MM.1S (cell line): Measurements from ENCODE around the gene TP53AIP1.

ENCODE experiments used
- DNase-seq: peaks from one replicate; pipeline ENCODE4 v3.0.0-alpha.2; 2015
- H2AFZ ChIP-seq: fragments of 300-600 bp; sonication (generic); 2 replicates; pipeline ENCODE4 v1.6.0; 2016; ENCODE audit warnings: antibody characterized with exemption, low read length
- H3F3A ChIP-seq: fragments of 300-600 bp; sonication (generic); 2 replicates; pipeline ENCODE4 v1.6.1; 2016; ENCODE audit warnings: mild to moderate bottlenecking, antibody characterized with exemption, low read length, moderate library complexity, mixed read lengths; ENCODE audit not compliant: insufficient read depth
- H3K27ac ChIP-seq: fragments of 300-600 bp; sonication (generic); 2 replicates; pipeline ENCODE4 v1.5.1; 2016; ENCODE audit warnings: mild to moderate bottlenecking, low read length
- H3K27me3 ChIP-seq: fragments of 300-600 bp; sonication (generic); replicated peaks from 2 replicates; pipeline ENCODE4 v1.6.0; 2016; ENCODE audit warnings: low read length; ENCODE audit not compliant: insufficient read depth
- H3K36me3 ChIP-seq: fragments of 300-600 bp; sonication (generic); replicated peaks from 2 replicates; pipeline ENCODE4 v1.6.1; 2016; ENCODE audit warnings: mild to moderate bottlenecking, low read length, mixed read lengths; ENCODE audit not compliant: insufficient read depth
- H3K4me1 ChIP-seq: fragments of 300-600 bp; sonication (generic); 2 replicates; pipeline ENCODE4 v1.6.1; 2016; ENCODE audit warnings: low read length, mixed read lengths
- H3K4me2 ChIP-seq: fragments of 300-600 bp; sonication (generic); 2 replicates; pipeline ENCODE4 v1.6.0; 2016; ENCODE audit warnings: low read depth, low read length
- H3K4me3 ChIP-seq: fragments of 300-600 bp; sonication (generic); 2 replicates; pipeline ENCODE4 v1.5.1; 2016; ENCODE audit warnings: low read length, mixed read lengths
- H3K79me2 ChIP-seq: fragments of 300-600 bp; sonication (generic); 2 replicates; pipeline ENCODE4 v1.6.1; 2016; ENCODE audit warnings: mixed run types, low read length, mixed read lengths
- H3K9ac ChIP-seq: fragments of 300-600 bp; sonication (generic); 2 replicates; pipeline ENCODE4 v1.6.1; 2016; ENCODE audit warnings: low read length, mixed read lengths
- H3K9me2 ChIP-seq: fragments of 300-600 bp; sonication (generic); replicated peaks from 2 replicates; pipeline ENCODE4 v1.6.1; 2016; ENCODE audit warnings: mild to moderate bottlenecking, low read length, mixed read lengths; ENCODE audit not compliant: insufficient read depth
- H3K9me3 ChIP-seq: fragments of 300-600 bp; sonication (generic); replicated peaks from 2 replicates; pipeline ENCODE4 v1.6.1; 2016; ENCODE audit warnings: mild to moderate bottlenecking, low read length, mixed read lengths; ENCODE audit not compliant: insufficient read depth
- H4K20me1 ChIP-seq: fragments of 300-600 bp; sonication (generic); 2 replicates; pipeline ENCODE4 v1.6.1; 2016; ENCODE audit warnings: mild to moderate bottlenecking, low read length, moderate library complexity, mixed read lengths; ENCODE audit not compliant: insufficient read depth
- EZH2 ChIP-seq: fragments of 300-600 bp; sonication (generic); optimal IDR thresholded peaks from 2 replicates; pipeline ENCODE3; 2017; ENCODE audit warnings: low read depth, mild to moderate bottlenecking, antibody characterized with exemption, low read length, mixed read lengths
- EZH2phosphoT487 ChIP-seq: fragments of 300-600 bp; sonication (generic); IDR thresholded peaks from 2 replicates; pipeline ENCODE4 v1.6.1; 2018; ENCODE audit warnings: antibody characterized with exemption, low read length
- TF ChIP-seq, protein P1 (sequence below): fragments of 300-600 bp; sonication (generic); IDR thresholded peaks from 2 replicates; pipeline ENCODE4 v1.5.1; 2016; ENCODE audit warnings: antibody characterized with exemption, low read length, mixed read lengths

TP53AIP1 gene

GRCh38 chr11:128916681-128917080, 26.0 kb downstream of the TP53AIP1 start:
- no peaks in the 10 kb centered on the region for H4K20me1 ChIP-seq
- no peaks in the 10 kb centered on the region for H3F3A ChIP-seq
- H3K36me3 ChIP-seq = no peaks in the 10 kb centered on the region
- H3K27me3 ChIP-seq = no peaks in the 10 kb centered on the region
- H3K27ac ChIP-seq = no peak overlapping the region
- H3K9me2 ChIP-seq = no peaks in the 10 kb centered on the region
- TF ChIP-seq, protein P1, sequence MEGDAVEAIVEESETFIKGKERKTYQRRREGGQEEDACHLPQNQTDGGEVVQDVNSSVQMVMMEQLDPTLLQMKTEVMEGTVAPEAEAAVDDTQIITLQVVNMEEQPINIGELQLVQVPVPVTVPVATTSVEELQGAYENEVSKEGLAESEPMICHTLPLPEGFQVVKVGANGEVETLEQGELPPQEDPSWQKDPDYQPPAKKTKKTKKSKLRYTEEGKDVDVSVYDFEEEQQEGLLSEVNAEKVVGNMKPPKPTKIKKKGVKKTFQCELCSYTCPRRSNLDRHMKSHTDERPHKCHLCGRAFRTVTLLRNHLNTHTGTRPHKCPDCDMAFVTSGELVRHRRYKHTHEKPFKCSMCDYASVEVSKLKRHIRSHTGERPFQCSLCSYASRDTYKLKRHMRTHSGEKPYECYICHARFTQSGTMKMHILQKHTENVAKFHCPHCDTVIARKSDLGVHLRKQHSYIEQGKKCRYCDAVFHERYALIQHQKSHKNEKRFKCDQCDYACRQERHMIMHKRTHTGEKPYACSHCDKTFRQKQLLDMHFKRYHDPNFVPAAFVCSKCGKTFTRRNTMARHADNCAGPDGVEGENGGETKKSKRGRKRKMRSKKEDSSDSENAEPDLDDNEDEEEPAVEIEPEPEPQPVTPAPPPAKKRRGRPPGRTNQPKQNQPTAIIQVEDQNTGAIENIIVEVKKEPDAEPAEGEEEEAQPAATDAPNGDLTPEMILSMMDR = no peak
- TF ChIP-seq EZH2phosphoT487 (no peak), EZH2 (no peak)
- peaks cover 7% of the 10 kb centered on the region; the same call in 1 of the 2 replicates for H3K4me1 ChIP-seq
- H3K9ac ChIP-seq = no peak overlapping the region
- H3K4me2 ChIP-seq = no peak overlapping the region
- H3K9me3 ChIP-seq = no peaks in the 10 kb centered on the region
- no peaks in the 10 kb centered on the region for H3K79me2 ChIP-seq
- DNase-seq = no peak
- no peak overlapping the region for H2AFZ ChIP-seq
- no peak overlapping the region for H3K4me3 ChIP-seq

GRCh38 chr11:128916037-128916572, 26.6 kb downstream of the TP53AIP1 start:
- TF ChIP-seq, protein P1 = no peak
- TF ChIP-seq EZH2phosphoT487 (no peak), EZH2 (no peak)
- H3K4me3 ChIP-seq = no peak overlapping the region
- H3K36me3 ChIP-seq = no peaks in the 10 kb centered on the region
- H3K9ac ChIP-seq = no peak overlapping the region
- H3K4me1 ChIP-seq = peaks cover 7% of the 10 kb centered on the region; the same call in 1 of the 2 replicates
- H3K4me2 ChIP-seq = no peak overlapping the region
- H3K9me3 ChIP-seq = no peaks in the 10 kb centered on the region
- H3F3A ChIP-seq = no peaks in the 10 kb centered on the region
- no peak overlapping the region for H2AFZ ChIP-seq
- no peak for DNase-seq
- no peaks in the 10 kb centered on the region for H3K9me2 ChIP-seq
- H3K79me2 ChIP-seq = no peaks in the 10 kb centered on the region
- no peaks in the 10 kb centered on the region for H4K20me1 ChIP-seq
- no peak overlapping the region for H3K27ac ChIP-seq
- H3K27me3 ChIP-seq = no peaks in the 10 kb centered on the region

GRCh38 chr11:128915149-128915521, 27.5 kb downstream of the TP53AIP1 start:
- Histone ChIP-seq H3K4me3 (no peak overlapping the region), H3K27ac (no peak overlapping the region), H3F3A (no peaks in the 10 kb centered on the region), H3K4me1 (peaks cover 7% of the 10 kb centered on the region; the same call in 1 of the 2 replicates), H2AFZ (no peak overlapping the region), H3K79me2 (no peaks in the 10 kb centered on the region), H3K4me2 (no peak overlapping the region), H3K9me3 (no peaks in the 10 kb centered on the region), H3K9ac (no peak overlapping the region), H3K27me3 (no peaks in the 10 kb centered on the region), H4K20me1 (no peaks in the 10 kb centered on the region), H3K36me3 (no peaks in the 10 kb centered on the region), H3K9me2 (no peaks in the 10 kb centered on the region)
- TF ChIP-seq, protein P1 = no peak
- TF ChIP-seq EZH2 = no peak
- no peak for TF ChIP-seq EZH2phosphoT487
- no peak for DNase-seq
